ENCODE data around the gene ARHGAP22. TPM values are rescaled to one million over a fixed set of nuclear protein-coding genes. Genes with fewer than 3 reads are reported as not detected.

Gene ARHGAP22
- total RNA-seq, 1 donor from 2014 or later: 64.5 TPM

GRCh38 chr10:48535416-48536155 is 69.3 kb downstream of the ARHGAP22 start:
- no peak for DNase-seq (ENCODE audit: extremely low read depth, low read depth, low spot score)

- DNase-seq (ENCODE audit: extremely low read depth, low read depth, low spot score): no peak
Observed at GRCh38 chr10:48533951-48534720, 70.7 kb downstream of the ARHGAP22 start.

GRCh38 chr10:48533540-48533939 is 71.3 kb downstream of the ARHGAP22 start:
- no peak for DNase-seq (ENCODE audit: extremely low read depth, low read depth, low spot score)

GRCh38 chr10:48531486-48531885 is 73.4 kb downstream of the ARHGAP22 start:
- no peak for DNase-seq (ENCODE audit: extremely low read depth, low read depth, low spot score)

GRCh38 chr10:48529331-48529730 is 75.5 kb downstream of the ARHGAP22 start:
- DNase-seq (ENCODE audit: extremely low read depth, low read depth, low spot score): no peak

GRCh38 chr10:48527756-48528155 is 77.1 kb downstream of the ARHGAP22 start:
- no peak for DNase-seq (ENCODE audit: extremely low read depth, low read depth, low spot score)

GRCh38 chr10:48526846-48527505 is 77.9 kb downstream of the ARHGAP22 start:
- DNase-seq (ENCODE audit: extremely low read depth, low read depth, low spot score): no peak

- no peak for DNase-seq (ENCODE audit: extremely low read depth, low read depth, low spot score)
Observed at GRCh38 chr10:48526011-48526821, 78.7 kb downstream of the ARHGAP22 start.

- no peak for DNase-seq (ENCODE audit: extremely low read depth, low read depth, low spot score)
Observed at GRCh38 chr10:48525113-48525512, 79.8 kb downstream of the ARHGAP22 start.

- DNase-seq (ENCODE audit: extremely low read depth, low read depth, low spot score): no peak
Observed at GRCh38 chr10:48523820-48524758, 80.8 kb downstream of the ARHGAP22 start.

GRCh38 chr10:48523212-48523819 is 81.6 kb downstream of the ARHGAP22 start:
- no peak for DNase-seq (ENCODE audit: extremely low read depth, low read depth, low spot score)

- no peak for DNase-seq (ENCODE audit: extremely low read depth, low read depth, low spot score)
Observed at GRCh38 chr10:48522011-48522765, 82.7 kb downstream of the ARHGAP22 start.

GRCh38 chr10:48520594-48520993 is 84.3 kb downstream of the ARHGAP22 start:
- DNase-seq (ENCODE audit: extremely low read depth, low read depth, low spot score): no peak

GRCh38 chr10:48520184-48520506 is 84.7 kb downstream of the ARHGAP22 start:
- DNase-seq (ENCODE audit: extremely low read depth, low read depth, low spot score): no peak

- DNase-seq (ENCODE audit: extremely low read depth, low read depth, low spot score): no peak
Observed at GRCh38 chr10:48519481-48520183, 85.2 kb downstream of the ARHGAP22 start.

- no peak for DNase-seq (ENCODE audit: extremely low read depth, low read depth, low spot score)
Observed at GRCh38 chr10:48518986-48519385, 85.9 kb downstream of the ARHGAP22 start.

- DNase-seq (ENCODE audit: extremely low read depth, low read depth, low spot score): no peak
Observed at GRCh38 chr10:48517911-48518811, 86.7 kb downstream of the ARHGAP22 start.
